HS-27A (cell line): ENCODE data around the gene ARMH1.
A peak's percentile ranks its signal among the peaks of the same experiment; 100 is the strongest.
"Not testable (repeated sequence)": the region's sequence is repeated elsewhere in the genome, so short reads cannot be mapped to it uniquely, and the experiment has no call there.

ENCODE experiments used
- DNase-seq: peaks from one replicate; pipeline ENCODE4 v3.0.0-alpha.2; 2012; ENCODE audit warnings: low read depth, missing footprints

ARMH1 gene

GRCh38 chr1:44694863-44695478 is 20.5 kb downstream of the ARMH1 start:
- no peak for DNase-seq

GRCh38 chr1:44695671-44696070 is 21.2 kb downstream of the ARMH1 start:
- DNase-seq: no peak

- no peak for DNase-seq
These were observed 21.6 kb downstream of the ARMH1 start for GRCh38 chr1:44696101-44696500.

- DNase-seq: no peak
These were observed 22.4 kb downstream of the ARMH1 start for GRCh38 chr1:44696789-44697345.

GRCh38 chr1:44698138-44698537 is 23.6 kb downstream of the ARMH1 start:
- no peak for DNase-seq

GRCh38 chr1:44699375-44699774 is 24.9 kb downstream of the ARMH1 start:
- DNase-seq: not testable (repeated sequence)

GRCh38 chr1:44700573-44700972 is 26.1 kb downstream of the ARMH1 start:
- no peak for DNase-seq

GRCh38 chr1:44701141-44701573 is 26.6 kb downstream of the ARMH1 start:
- no peak for DNase-seq

GRCh38 chr1:44705470-44705869 is 31.0 kb downstream of the ARMH1 start:
- no peak for DNase-seq

GRCh38 chr1:44705938-44706337 is 31.4 kb downstream of the ARMH1 start:
- no peak for DNase-seq

GRCh38 chr1:44707112-44707881 is 32.8 kb downstream of the ARMH1 start:
- peak; percentile 81 for DNase-seq

GRCh38 chr1:44707959-44708831 is 33.7 kb downstream of the ARMH1 start:
- DNase-seq: peak; percentile 27

GRCh38 chr1:44713321-44713781 is 38.8 kb downstream of the ARMH1 start:
- no peak for DNase-seq

GRCh38 chr1:44714532-44714931 is 40.0 kb downstream of the ARMH1 start:
- no peak for DNase-seq

GRCh38 chr1:44714944-44715571 is 40.5 kb downstream of the ARMH1 start:
- DNase-seq: peak; percentile 58

- no peak for DNase-seq
These were observed 42.6 kb downstream of the ARMH1 start for GRCh38 chr1:44717156-44717555.

- no peak for DNase-seq
These were observed 43.1 kb downstream of the ARMH1 start for GRCh38 chr1:44717653-44718052.

- DNase-seq: no peak
These were observed 43.6 kb downstream of the ARMH1 start for GRCh38 chr1:44718091-44718490.

- DNase-seq: no peak
These were observed 44.8 kb downstream of the ARMH1 start for GRCh38 chr1:44719318-44719717.

- no peak for DNase-seq
These were observed 45.8 kb downstream of the ARMH1 start for GRCh38 chr1:44720281-44720680.

GRCh38 chr1:44721485-44722361 is 47.2 kb downstream of the ARMH1 start:
- no peak for DNase-seq
